Neural progenitor cell (in vitro differentiated cells): ENCODE data around the gene PTPRCAP.

Source experiments
- EZH2 ChIP-seq: fragments of 200-600 bp; sonication (generic); IDR thresholded peaks from 2 replicates; pipeline ENCODE4 v1.6.1; 2017; ENCODE audit warnings: antibody characterized with exemption, mild to moderate bottlenecking, moderate library complexity
- EZH2phosphoT487 ChIP-seq: fragments of 200-600 bp; sonication (generic); IDR thresholded peaks from 2 replicates; pipeline ENCODE4 v1.6.1; 2017; ENCODE audit warnings: antibody characterized with exemption
- TF ChIP-seq, protein P1 (sequence below): fragments of 200-600 bp; sonication (generic); IDR thresholded peaks from 2 replicates; pipeline ENCODE4 v1.5.1; 2017; ENCODE audit warnings: antibody characterized with exemption, mild to moderate bottlenecking

DNA sequence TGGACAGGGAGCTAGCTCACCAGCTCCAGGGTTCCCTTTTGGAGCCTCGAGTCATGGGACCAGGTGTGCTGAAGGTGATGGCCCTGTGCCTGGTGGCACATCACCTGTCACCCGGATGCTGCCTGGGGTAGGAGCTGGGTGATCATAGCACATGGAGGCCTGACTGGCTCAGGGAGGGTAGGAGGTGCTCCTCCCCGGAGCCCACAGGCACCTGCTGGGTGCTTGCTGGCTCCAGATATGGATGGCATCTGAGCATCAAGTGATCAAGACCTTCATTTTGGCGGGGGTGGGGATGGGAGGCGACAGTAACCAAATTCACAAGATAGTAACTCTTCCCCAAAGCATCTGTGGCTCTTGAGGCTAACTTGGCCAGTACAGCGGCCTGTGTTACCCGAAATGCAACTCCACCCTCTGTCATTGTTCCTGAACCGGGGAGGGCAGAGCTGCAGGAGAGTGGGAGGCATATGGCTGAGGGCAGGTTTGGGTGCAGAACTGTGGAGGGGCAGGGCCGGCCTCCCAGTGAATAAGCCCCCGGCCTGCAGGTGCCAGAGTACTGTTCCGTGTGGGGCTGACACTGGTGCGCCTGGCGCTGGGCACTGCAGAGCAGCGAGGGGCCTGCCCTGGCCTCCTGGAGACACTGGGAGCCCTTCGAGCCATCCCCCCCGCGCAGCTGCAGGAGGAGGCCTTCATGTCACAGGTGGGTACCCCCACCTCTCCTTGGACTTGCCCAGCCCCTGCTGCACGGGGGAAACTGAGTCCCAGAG, 28.9 kb downstream of the PTPRCAP start:
- TF ChIP-seq, protein P1, sequence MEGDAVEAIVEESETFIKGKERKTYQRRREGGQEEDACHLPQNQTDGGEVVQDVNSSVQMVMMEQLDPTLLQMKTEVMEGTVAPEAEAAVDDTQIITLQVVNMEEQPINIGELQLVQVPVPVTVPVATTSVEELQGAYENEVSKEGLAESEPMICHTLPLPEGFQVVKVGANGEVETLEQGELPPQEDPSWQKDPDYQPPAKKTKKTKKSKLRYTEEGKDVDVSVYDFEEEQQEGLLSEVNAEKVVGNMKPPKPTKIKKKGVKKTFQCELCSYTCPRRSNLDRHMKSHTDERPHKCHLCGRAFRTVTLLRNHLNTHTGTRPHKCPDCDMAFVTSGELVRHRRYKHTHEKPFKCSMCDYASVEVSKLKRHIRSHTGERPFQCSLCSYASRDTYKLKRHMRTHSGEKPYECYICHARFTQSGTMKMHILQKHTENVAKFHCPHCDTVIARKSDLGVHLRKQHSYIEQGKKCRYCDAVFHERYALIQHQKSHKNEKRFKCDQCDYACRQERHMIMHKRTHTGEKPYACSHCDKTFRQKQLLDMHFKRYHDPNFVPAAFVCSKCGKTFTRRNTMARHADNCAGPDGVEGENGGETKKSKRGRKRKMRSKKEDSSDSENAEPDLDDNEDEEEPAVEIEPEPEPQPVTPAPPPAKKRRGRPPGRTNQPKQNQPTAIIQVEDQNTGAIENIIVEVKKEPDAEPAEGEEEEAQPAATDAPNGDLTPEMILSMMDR, result no peak
- TF ChIP-seq EZH2phosphoT487 (no peak), EZH2 (no peak)
